IPS-20b (cell line): Measurements from ENCODE around the gene DCUN1D3.
"Not testable (repeated sequence)": the region's sequence is repeated elsewhere in the genome, so short reads cannot be mapped to it uniquely, and the experiment has no call there.

Source experiments
- H3K27ac ChIP-seq: one replicate; pipeline ENCODE4 v1.5.1; 2013; ENCODE audit warnings: low read length
- H3K27me3 ChIP-seq: 2 replicates; pipeline ENCODE4 v1.6.1; 2013; ENCODE audit warnings: mild to moderate bottlenecking, low read length, inconsistent platforms; ENCODE audit not compliant: insufficient read depth
- H3K36me3 ChIP-seq: 2 replicates; pipeline ENCODE4 v1.6.1; 2013; ENCODE audit warnings: low read depth, mild to moderate bottlenecking, inconsistent platforms, low read length, moderate library complexity; ENCODE audit not compliant: insufficient read depth
- H3K4me1 ChIP-seq: 2 replicates; pipeline ENCODE4 v1.6.1; 2013; ENCODE audit warnings: mild to moderate bottlenecking, control low read depth, inconsistent platforms, low read length, moderate library complexity; ENCODE audit not compliant: insufficient read depth
- H3K4me3 ChIP-seq: 2 replicates; pipeline ENCODE4 v1.5.1; 2013; ENCODE audit warnings: mild to moderate bottlenecking, low read length, inconsistent platforms
- H3K9ac ChIP-seq: 2 replicates; pipeline ENCODE4 v1.6.1; 2013; ENCODE audit warnings: low read depth, mild to moderate bottlenecking, inconsistent platforms, low read length, moderate library complexity
- H3K9me3 ChIP-seq: 2 replicates; pipeline ENCODE4 v1.6.1; 2013; ENCODE audit warnings: mild to moderate bottlenecking, low read depth, low read length, inconsistent platforms; ENCODE audit not compliant: insufficient read depth

Gene DCUN1D3

DNA sequence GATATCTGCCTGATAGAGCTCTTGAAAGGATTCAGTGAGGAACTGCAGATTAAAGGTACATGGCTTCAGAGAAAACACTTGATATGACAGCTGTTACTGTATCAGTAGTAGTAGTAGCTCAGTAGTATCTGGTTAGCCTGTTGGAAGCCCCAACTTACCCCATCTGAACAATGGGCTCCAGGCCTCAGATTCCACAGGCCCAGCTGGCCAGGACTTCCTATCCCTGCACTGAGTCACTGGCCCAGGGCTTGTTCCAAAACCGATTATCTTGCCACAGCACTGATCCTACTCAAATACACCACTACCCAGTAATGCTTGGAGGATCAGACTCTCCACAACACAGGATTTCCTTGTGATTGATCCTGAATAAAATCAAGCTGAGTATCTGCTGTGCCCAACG is 32.6 kb downstream of the DCUN1D3 start:
- no peaks in the 10 kb centered on the region for H3K9me3 ChIP-seq
- H3K9ac ChIP-seq, result no peak overlapping the region
- H3K36me3 ChIP-seq, result no peaks in the 10 kb centered on the region
- peaks cover 12% of the 10 kb centered on the region; the same call in 1 of the 2 replicates for H3K4me1 ChIP-seq
- no peaks in the 10 kb centered on the region for H3K27me3 ChIP-seq
- H3K27ac ChIP-seq, result no peak overlapping the region
- no peak overlapping the region for H3K4me3 ChIP-seq

DNA sequence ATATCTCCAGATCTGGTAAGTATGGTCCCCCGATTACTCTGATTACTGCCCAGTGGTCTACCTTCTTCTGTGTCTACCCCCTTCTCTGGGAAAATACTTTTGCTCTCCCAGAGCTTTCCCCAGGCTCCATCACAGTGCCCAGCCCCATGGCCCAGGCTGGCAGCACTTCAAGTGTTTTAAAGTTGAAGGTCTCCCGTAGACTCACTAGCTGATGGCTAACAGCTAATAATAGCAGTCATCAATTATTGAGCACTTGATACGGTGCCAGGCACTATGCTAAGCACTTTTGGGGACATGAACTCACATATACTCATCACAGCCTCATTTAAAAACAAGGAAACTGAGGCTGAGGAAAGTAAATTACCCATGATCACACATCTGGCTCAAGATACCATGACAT is 33.4 kb downstream of the DCUN1D3 start:
- Histone ChIP-seq H3K27ac (no peak overlapping the region), H3K36me3 (peaks cover 5% of the 10 kb centered on the region; the same call in 1 of the 2 replicates), H3K4me1 (peaks cover 12% of the 10 kb centered on the region; the same call in 1 of the 2 replicates)

DNA sequence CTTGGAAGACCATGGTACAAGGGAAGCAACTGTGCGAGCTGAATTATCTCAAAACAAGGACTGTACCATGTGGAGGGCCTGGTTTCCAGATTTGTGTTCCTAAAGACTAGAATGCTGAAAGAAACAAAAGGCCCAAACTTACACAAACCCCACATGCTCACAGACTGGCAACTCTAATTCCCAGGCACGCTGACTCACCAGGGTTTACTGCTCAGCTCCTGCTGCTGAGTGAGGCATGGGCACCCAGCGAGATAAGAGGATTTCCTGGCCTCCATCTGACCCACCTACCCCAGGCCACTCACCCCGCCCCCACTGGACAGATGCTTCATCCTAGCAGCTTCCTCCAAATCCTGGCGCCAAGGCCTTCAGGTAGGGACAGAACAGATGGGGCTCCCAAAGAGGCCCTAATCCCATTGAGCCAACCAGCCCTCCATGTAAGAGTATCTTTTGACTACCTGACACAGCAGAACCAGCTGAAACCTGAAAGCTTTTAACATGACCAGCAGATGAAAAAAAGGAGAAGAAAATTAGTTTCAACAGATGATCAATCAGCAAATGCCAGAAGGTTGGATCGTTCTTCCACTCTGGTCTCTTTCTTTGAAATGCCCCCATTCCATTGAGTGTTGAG is 33.9 kb downstream of the DCUN1D3 start:
- Histone ChIP-seq H3K36me3 (peaks cover 9% of the 10 kb centered on the region; the same call in 1 of the 2 replicates), H3K27me3 (no peaks in the 10 kb centered on the region), H3K4me1 (peaks cover 12% of the 10 kb centered on the region; the same call in 1 of the 2 replicates), H3K4me3 (no peak overlapping the region), H3K27ac (no peak overlapping the region), H3K9ac (peak overlapping the region; percentile 25; the same call in 1 of the 2 replicates), H3K9me3 (no peaks in the 10 kb centered on the region)

More for the DNA sequence above, 33.4 kb downstream of the DCUN1D3 start:
- no peak overlapping the region for H3K9ac ChIP-seq
- H3K4me3 ChIP-seq, result no peak overlapping the region
- no peaks in the 10 kb centered on the region for H3K27me3 ChIP-seq
- H3K9me3 ChIP-seq, result no peaks in the 10 kb centered on the region

DNA sequence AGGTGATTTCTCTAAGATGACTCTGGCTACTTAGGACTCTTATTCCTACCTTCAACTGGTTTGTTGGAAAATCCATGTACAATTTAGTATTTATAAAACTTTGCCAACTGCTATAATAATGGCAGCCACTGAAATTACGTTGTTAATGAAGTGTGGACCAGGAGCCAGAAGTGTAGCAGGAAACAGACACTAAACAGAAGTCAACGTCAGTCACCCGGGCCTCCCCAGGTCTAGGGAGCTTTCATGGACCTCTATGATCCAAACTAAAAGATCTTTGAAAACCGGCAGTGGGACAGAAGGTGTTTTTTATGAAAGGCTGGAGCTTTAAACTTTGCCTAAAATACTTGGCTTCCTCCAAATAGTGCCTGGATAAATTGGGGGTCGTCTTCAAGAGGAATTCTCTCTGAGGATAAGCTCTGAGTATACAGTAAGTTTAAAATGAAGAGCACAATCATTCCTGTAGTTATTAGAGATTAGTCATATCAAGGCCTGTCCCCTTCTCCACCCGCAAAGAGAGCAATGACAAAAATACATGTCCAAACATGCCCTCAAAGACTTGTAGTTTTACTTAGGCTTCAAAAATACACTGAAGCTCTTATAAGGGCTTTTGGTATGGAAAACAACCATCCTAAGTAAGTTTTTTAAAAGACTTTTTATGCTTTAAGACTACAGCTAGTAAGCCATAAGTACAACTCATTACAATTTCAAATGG is 34.6 kb downstream of the DCUN1D3 start:
- Histone ChIP-seq H3K27ac (no peak overlapping the region), H3K27me3 (no peaks in the 10 kb centered on the region), H3K36me3 (peaks cover 13% of the 10 kb centered on the region), H3K9me3 (no peaks in the 10 kb centered on the region), H3K4me1 (peaks cover 12% of the 10 kb centered on the region; the same call in 1 of the 2 replicates), H3K4me3 (no peak overlapping the region), H3K9ac (peak overlapping the region; percentile 25; the same call in 1 of the 2 replicates)

DNA sequence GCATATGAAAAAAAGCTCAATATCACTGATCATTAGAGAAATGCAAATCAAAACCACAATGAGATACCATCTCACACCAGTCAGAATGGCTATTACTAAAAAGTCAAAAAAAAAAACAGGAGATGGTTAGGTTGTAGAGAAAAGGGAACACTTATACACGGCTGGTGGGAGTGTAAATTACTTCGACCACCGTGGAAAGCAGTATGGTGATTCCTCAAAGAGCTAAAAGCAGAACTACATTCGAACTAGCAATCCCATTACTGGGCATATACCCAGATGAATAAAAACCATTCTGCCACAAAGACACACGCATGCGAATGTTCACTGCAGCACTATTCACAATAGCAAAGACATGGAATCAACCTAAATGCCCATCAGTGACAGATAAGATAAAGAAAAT is 35.8 kb downstream of the DCUN1D3 start:
- Histone ChIP-seq H3K36me3 (peaks cover 22% of the 10 kb centered on the region), H3K4me1 (peaks cover 15% of the 10 kb centered on the region; the same call in 1 of the 2 replicates)
- not testable (repeated sequence) for H3K27ac ChIP-seq, H3K27me3 ChIP-seq, H3K9ac ChIP-seq, H3K4me3 ChIP-seq, H3K9me3 ChIP-seq

DNA sequence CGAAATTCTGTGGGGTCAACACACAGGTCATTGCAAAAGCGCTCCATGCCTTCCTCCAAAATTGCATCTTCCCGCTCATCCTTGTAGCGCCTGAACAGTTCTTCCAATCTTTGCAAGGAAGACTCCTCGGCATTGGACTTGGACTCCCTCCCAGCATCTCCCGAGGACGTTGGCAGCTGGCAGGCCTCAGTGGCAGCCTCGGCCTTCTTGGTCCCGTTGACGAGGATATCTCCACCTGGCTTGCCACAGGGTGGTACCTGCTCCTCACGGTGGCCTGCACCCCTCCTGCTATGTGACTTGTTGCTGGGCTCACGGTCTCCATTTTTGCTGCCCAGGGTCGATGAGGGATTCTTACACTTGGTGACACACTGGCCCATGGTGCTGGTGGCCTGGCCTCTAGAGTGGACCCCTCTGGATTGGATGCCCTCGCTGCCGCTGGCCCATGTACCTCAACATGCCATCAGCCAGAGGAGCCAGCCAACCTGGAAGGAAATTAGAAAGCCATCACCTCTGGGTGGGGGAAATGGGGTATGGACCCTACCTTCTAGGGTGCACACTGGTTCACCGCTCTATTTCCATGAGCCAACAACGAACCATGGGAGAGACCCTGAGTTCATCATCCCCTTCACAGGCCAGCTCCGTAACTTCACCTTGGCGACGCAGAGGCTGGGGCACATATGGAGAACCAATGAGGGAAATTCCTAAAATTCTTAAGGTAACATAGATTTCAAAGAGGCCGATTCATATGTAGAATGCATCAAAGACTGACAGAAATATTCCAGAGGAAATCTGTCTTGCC is 37.8 kb downstream of the DCUN1D3 start:
- no peak overlapping the region for H3K4me3 ChIP-seq
- no peak overlapping the region for H3K9ac ChIP-seq
- no peaks in the 10 kb centered on the region for H3K27me3 ChIP-seq
- H3K27ac ChIP-seq, result no peak overlapping the region
- peaks cover 20% of the 10 kb centered on the region; the same call in 1 of the 2 replicates for H3K4me1 ChIP-seq
- H3K36me3 ChIP-seq, result peaks cover 22% of the 10 kb centered on the region
- no peaks in the 10 kb centered on the region for H3K9me3 ChIP-seq

DNA sequence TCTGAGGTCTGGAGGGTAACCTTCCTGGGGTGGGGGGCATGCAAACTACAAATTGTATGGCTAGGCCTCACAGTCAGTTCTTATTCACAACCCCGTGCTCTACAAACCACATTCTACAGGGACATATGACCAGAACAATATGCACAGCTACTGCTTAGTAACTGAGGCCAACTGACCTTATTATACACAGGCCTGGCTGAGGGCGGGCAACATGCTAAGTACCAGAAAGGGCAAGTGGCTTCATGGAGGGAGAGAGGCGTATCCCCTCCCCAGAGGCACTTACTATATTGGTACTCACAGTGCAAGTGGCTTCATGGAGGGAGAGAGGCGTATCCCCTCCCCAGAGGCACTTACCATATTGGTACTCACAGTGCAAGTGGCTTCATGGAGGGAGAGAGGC is 39.2 kb downstream of the DCUN1D3 start:
- H3K27me3 ChIP-seq, H3K9me3 ChIP-seq, H3K27ac ChIP-seq, H3K4me3 ChIP-seq, H3K9ac ChIP-seq: not testable (repeated sequence)
- Histone ChIP-seq H3K36me3 (peaks cover 22% of the 10 kb centered on the region), H3K4me1 (peaks cover 14% of the 10 kb centered on the region; the same call in 1 of the 2 replicates)

DNA sequence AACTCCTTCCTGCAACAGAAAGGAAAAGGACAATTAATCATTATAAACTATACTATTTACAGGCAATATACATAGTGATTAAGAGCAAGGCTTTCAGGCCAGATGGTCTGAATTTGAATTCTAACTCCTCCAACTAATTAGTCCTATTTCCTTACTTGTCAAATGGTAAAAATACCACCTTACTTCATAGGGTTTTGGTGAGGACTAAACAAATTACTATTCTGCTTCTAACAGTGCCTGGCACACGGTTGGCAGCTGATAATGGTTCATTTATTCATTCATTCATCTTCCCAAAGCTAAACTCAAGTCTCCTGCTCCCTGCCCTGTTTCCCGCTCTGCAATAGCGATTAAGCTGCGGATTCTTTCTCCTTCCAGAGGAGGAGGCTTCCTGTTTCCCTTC is 39.8 kb downstream of the DCUN1D3 start:
- H3K27me3 ChIP-seq, result no peaks in the 10 kb centered on the region
- H3K36me3 ChIP-seq, result peaks cover 22% of the 10 kb centered on the region
- no peak overlapping the region for H3K27ac ChIP-seq
- no peak overlapping the region; the same call in 1 of the 2 replicates for H3K9ac ChIP-seq
- no peaks in the 10 kb centered on the region for H3K9me3 ChIP-seq
- H3K4me1 ChIP-seq, result peaks cover 14% of the 10 kb centered on the region; the same call in 1 of the 2 replicates
- H3K4me3 ChIP-seq, result no peak overlapping the region

DNA sequence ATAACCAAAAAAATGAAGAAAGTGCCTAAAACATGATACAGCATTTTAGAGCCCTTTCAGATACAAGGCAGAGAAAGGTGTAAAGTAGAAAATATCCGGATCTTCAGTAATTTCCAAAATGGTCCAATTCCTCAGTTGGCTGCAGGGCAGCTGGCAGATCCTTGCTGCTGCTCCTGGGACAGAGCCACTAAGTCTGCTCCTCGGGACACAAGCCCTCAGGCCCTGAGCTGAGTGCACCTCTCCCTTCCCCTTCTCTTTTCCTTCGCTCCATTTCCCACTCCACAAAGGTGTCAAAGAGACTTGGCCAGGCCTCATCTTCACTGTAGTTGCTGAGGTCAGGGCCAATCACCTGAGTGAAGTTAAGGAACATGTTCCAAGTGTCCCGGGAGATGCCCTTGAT is 40.5 kb downstream of the DCUN1D3 start:
- H3K27me3 ChIP-seq, result no peaks in the 10 kb centered on the region
- H3K36me3 ChIP-seq, result peaks cover 22% of the 10 kb centered on the region
- no peaks in the 10 kb centered on the region for H3K9me3 ChIP-seq
- H3K4me3 ChIP-seq, result no peak overlapping the region
- H3K4me1 ChIP-seq, result peaks cover 14% of the 10 kb centered on the region; the same call in 1 of the 2 replicates
- peak overlapping the region; percentile 53 for H3K27ac ChIP-seq
- no peak overlapping the region; the same call in 1 of the 2 replicates for H3K9ac ChIP-seq

DNA sequence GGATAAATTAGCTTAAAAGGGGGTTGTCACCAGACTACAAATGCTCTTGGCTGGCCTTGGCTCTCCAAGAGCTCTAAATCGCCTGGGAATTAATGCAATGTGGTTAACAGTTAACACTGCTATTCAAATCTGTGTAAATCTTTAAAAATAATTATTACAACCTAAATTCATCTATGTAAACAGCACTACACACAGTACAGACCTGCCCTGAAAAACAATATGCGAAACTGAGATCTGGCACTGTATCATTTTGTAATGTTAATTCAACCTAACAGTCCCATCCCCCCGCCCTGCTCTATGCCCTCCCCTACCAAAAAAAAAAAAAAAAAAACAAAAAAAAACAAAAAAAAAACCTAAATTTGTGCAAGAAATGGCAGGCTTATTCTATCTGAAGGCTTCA is 40.9 kb downstream of the DCUN1D3 start:
- Histone ChIP-seq H3K27me3 (no peaks in the 10 kb centered on the region), H3K4me1 (peaks cover 14% of the 10 kb centered on the region; the same call in 1 of the 2 replicates), H3K4me3 (no peak overlapping the region), H3K9me3 (no peaks in the 10 kb centered on the region), H3K27ac (peak overlapping the region; percentile 53), H3K36me3 (peaks cover 22% of the 10 kb centered on the region), H3K9ac (no peak overlapping the region; the same call in 1 of the 2 replicates)

DNA sequence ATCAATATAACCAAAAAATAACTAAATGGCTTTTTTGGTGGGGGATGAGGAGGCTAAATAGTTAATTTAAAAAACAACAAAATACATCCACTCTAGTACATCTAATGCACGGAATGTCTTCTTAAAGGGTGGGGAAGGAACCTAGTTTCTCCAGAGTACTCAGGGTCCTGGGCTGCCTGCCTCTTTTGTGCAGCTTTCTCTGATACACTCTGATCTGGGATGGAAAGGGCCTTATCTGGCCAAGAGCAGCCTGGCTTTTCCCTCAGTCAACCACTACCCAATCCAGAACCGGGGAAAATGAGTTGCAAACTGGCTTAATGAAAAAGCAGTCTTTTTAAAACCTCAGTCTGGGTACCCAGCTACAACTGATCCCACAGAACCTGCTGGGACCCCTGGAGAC is 42.9 kb downstream of the DCUN1D3 start:
- Histone ChIP-seq H3K9me3 (no peaks in the 10 kb centered on the region), H3K9ac (no peak overlapping the region), H3K36me3 (peaks cover 22% of the 10 kb centered on the region)

More for the DNA sequence above, 42.9 kb downstream of the DCUN1D3 start:
- Histone ChIP-seq H3K4me3 (no peak overlapping the region), H3K27me3 (no peaks in the 10 kb centered on the region), H3K4me1 (peaks cover 11% of the 10 kb centered on the region; the same call in 1 of the 2 replicates), H3K27ac (no peak overlapping the region)
